HG03196 (cell line): ENCODE results near the gene ST3GAL3.

Source experiments
- ATAC-seq: cut with Tn5 transposase; IDR thresholded peaks from one replicate; pipeline ENCODE4 v1.9.1; 2021; ENCODE audit not compliant: unreplicated experiment

The ST3GAL3 gene

GRCh38 chr1:43847290-43847689, 140.0 kb downstream of the ST3GAL3 start:
- no peak for ATAC-seq

GRCh38 chr1:43847882-43848281, 140.5 kb downstream of the ST3GAL3 start:
- ATAC-seq, result no peak

GRCh38 chr1:43849670-43850069, 142.3 kb downstream of the ST3GAL3 start:
- ATAC-seq, result no peak

- no peak for ATAC-seq
These were observed 143.4 kb downstream of the ST3GAL3 start for GRCh38 chr1:43850591-43851233.

DNA sequence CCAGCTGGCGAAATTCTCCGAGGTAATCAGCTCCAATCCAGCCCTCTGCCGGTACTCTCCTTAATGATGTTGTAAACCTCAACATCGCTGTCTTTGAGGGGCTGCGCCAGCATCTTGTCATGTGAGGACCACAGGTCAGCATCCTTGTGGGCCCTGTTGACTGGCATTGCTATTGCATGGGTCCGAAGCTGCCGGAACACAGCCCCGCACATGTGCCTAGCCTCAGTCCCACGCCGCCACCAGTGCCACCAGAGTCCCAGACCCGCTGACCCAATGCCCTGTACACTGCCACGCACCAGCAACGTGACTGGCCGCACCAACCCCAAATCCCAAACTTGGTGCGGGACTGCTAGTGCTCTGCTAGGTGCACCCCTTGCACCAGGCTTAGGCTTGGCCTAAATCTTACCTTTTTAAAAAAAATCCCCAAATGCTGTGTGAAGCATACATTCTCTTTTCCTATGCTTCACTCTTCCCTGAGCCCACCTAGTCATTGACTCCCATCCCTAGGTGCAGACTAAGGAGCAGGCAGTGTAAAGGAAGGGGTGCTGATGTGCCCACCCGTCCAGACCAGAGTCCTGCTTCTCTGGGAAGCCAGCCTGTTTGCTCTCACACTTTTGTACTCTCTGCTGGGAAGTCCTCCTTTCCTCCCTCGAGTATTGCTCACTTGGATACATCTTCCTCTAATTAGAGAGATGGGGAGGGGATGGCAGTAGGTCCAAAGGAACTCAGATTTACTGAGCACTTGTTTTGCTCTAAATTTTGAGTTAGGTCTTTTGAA, 144.4 kb downstream of the ST3GAL3 start:
- ATAC-seq, result no peak

GRCh38 chr1:43853161-43853921, 146.0 kb downstream of the ST3GAL3 start:
- no peak for ATAC-seq

- no peak for ATAC-seq
These were observed 147.1 kb downstream of the ST3GAL3 start for GRCh38 chr1:43854473-43854872.

- ATAC-seq, result no peak
These were observed 148.9 kb downstream of the ST3GAL3 start for GRCh38 chr1:43856188-43856587.

- ATAC-seq, result no peak
These were observed 149.8 kb downstream of the ST3GAL3 start for GRCh38 chr1:43857163-43857562.

- no peak for ATAC-seq
These were observed 151.0 kb downstream of the ST3GAL3 start for GRCh38 chr1:43858324-43858723.

DNA sequence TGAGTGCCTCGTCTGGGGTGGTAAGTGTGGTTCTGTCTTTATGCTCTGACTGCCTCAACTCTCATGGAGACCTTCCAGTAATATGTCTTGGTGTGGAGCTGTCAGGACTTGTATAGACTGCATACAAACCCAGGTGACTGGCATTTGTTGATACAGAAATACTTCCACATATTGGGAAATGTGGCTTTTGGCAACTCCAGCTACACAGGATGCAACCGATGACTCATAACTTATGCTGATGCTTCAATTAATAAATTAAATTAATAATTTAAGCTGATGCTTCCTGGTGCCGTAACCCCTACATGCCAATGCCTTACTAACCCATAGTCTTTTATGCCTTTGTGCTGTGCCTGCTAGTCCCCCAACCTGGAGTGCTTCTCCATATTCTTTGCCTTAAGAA, 154.0 kb downstream of the ST3GAL3 start:
- ATAC-seq, result no peak

DNA sequence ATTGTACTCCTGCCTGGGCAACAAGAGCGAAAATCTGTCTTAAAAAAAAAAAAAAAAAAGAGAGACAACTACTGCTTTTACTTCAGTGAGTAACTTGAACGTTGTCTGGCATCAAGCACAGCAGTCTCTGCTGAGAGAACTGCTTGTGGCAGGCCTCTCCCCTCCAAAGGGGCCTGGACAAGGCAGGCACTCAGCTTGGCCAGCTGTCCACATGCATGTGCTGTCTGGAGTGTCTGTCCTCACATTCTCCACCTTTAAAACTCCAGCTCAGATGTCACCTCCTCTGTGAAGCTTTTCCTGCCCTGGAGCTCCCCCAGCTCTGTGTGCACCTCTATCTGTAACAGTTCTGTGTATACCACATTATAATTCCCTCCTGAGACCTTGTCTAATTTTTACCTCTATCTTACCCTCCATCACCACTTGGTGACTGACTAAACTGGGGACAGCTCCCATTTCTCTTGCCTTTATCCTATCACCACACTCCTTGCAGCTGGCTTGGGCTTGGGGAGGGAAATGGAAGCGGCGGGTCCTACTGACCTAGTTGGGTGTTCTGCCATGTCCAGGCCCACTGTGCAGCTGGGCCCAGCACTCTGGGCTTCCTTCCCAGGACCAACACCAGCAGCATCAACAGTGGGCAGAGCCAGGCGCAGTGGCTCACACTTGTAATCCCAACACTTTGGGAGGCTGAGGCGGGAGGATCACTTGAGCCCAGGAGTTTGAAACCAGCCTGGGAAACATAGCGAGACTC, 154.8 kb downstream of the ST3GAL3 start:
- no peak for ATAC-seq

- ATAC-seq, result no peak
These were observed 157.0 kb downstream of the ST3GAL3 start for GRCh38 chr1:43864111-43865045.

GRCh38 chr1:43866201-43866600, 158.9 kb downstream of the ST3GAL3 start:
- ATAC-seq, result no peak

- ATAC-seq, result no peak
These were observed 160.8 kb downstream of the ST3GAL3 start for GRCh38 chr1:43867976-43868740.

DNA sequence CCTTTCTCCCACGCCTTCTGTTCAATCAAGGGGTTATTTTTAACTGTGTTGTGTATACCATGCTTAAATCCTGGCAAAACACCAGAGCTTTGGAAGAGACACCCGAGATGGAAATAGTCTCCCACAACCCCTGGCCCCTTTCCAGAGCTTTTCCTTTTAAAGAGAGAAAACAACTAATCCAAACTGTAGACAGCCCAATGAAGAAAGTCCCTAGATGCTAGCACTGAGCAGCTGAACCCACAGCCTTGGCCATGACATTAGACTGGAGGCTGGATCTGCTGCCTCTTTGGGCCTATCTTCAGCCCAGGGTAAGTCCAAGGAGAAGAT, 161.4 kb downstream of the ST3GAL3 start:
- ATAC-seq, result no peak

GRCh38 chr1:43870306-43870705, 163.0 kb downstream of the ST3GAL3 start:
- no peak for ATAC-seq

DNA sequence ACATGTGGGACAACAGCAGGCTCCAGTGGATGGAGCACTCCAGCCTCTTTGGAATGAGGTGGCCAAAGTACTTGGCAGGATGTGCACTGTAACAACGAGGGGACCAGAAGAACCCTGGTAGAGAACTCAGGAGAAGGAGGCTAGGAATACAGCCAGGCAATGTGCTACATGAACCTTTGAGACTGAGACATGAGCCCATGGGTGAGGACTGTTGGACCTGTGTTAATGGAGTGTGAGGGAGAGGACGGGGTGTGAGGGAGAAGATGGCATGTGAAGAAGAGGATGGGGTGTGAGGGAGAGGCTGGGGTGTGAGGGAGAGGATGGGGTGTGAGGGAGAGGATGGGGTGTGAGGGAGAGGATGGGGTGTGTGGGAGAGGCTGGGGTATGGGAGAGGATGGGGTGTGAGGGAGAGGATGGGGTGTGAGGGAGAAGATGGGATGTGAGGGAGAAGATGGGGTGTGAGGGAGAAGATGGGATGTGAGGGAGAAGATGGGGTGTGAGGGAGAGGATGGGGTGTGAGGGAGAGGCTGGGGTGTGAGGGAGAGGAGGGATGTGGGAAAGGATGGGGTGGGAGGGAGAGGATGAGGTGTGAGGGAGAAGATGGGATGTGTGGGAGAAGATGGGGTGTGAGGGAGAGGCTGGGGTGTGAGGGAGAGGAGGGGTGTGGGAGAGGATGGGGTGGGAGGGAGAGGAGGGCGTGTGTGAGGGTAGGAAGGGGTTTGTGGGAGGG, 164.0 kb downstream of the ST3GAL3 start:
- no peak for ATAC-seq

DNA sequence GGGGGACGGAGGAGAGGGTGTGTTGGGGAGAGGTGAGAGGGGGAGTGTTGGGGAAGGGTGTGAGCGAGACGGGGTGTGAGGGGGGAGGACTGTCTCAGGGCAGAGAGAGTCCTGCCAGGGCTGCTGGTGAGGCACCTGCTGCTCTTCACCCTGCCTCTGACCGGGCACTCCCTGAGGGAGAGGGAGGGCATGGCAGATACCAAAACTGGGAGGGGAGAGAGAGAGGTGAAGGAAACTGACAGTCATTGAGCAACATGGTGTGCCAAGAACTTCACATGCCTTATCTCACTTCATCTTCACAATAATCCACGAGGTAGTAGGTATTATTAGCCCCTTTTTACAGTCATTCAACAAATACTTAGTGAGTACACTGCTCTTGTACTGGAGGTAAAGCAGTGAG, 164.9 kb downstream of the ST3GAL3 start:
- ATAC-seq, result no peak
